GM12878 (cell line): ENCODE data around the gene DCAF15. TPM values are rescaled to one million over a fixed set of nuclear protein-coding genes. Genes with fewer than 3 reads are reported as not detected.

ENCODE experiments used
- ATAC-seq: fragments of 200-7000 bp; cut with Tn5 transposase; 3 replicates; pipeline ENCODE4 v1.9.1; 2020; ENCODE audit warnings: mild to moderate bottlenecking, moderate library complexity
- BruUV-seq: library from RNA; stranded (reverse); fragments of 400-500 nt; replicated peaks from 2 replicates; lab custom pipeline; 2021; lab: Mats Ljungman, UMichigan
- CTCF ChIA-PET: fragments of 300-600 bp; sonication (Branson Sonifier 250); formaldehyde crosslinking; extraction: SDS; loops from one replicate; lab custom pipeline; 2021; ENCODE audit warnings: inconsistent platforms; lab: Yijun Ruan, JAX
- POLR2A ChIA-PET: fragments of 350-600 bp; formaldehyde crosslinking; extraction: SDS; loops from one replicate; lab custom pipeline; 2021; ENCODE audit warnings: inconsistent platforms; lab: Charles Lee
- RAD21 ChIA-PET: fragments of 300-600 bp; sonication (Branson Sonifier 250); formaldehyde crosslinking; loops from one replicate; lab custom pipeline; 2023; ENCODE audit warnings: antibody characterized with exemption; ENCODE audit not compliant: unreplicated experiment; lab: Charles Lee
- SMC1A ChIA-PET: fragments of 300-600 bp; sonication (Branson Sonifier 250); formaldehyde crosslinking; loops from one replicate; lab custom pipeline; 2023; ENCODE audit not compliant: unreplicated experiment, uncharacterized antibody; lab: Charles Lee
- DNase-seq: peaks from one replicate; pipeline ENCODE4 v3.0.0-alpha.2; 2011; ENCODE audit warnings: low read depth, low spot score
- FAIRE-seq: peaks from 3 replicates; lab custom pipeline; 2011; peaks lifted over from hg19 to GRCh38; lab: Jason Lieb, UNC
- H2AFZ ChIP-seq: 2 replicates; pipeline ENCODE4 v1.6.0; 2011; ENCODE audit warnings: low read depth, low read length, control low read depth; ENCODE audit not compliant: control insufficient read depth
- H3K27ac ChIP-seq: 2 replicates; pipeline ENCODE4 v1.5.1; 2011; ENCODE audit warnings: control low read depth; ENCODE audit not compliant: control insufficient read depth, insufficient read depth
- H3K27me3 ChIP-seq, 2 experiments: replicated peaks in 1 of 2; 2 replicates each; pipeline versions ENCODE4 v1.6.0 to v1.6.1; 2011; ENCODE audit warnings: low read length in 1 of 2; ENCODE audit not compliant: control insufficient read depth in 2 of 2, insufficient read depth in 2 of 2
- H3K36me3 ChIP-seq, 2 experiments: 2 replicates each; pipeline ENCODE4 v1.5.1; 2011; ENCODE audit warnings: low read length in 1 of 2; ENCODE audit not compliant: control insufficient read depth in 2 of 2, insufficient read depth in 2 of 2
- H3K4me1 ChIP-seq: 2 replicates; pipeline ENCODE4 v1.6.1; 2011; ENCODE audit warnings: mild to moderate bottlenecking, low read length, moderate library complexity, mixed read lengths; ENCODE audit not compliant: control insufficient read depth, insufficient read depth
- H3K4me2 ChIP-seq: 2 replicates; pipeline ENCODE4 v1.6.0; 2011; ENCODE audit warnings: control low read depth; ENCODE audit not compliant: control insufficient read depth, insufficient read depth
- H3K4me3 ChIP-seq: fragments of 200-600 bp; sonication (generic); 2 replicates; pipeline ENCODE4 v1.5.1; 2016
- H3K79me2 ChIP-seq: 2 replicates; pipeline ENCODE4 v1.6.0; 2011; ENCODE audit warnings: low read length; ENCODE audit not compliant: control insufficient read depth, insufficient read depth
- H3K9ac ChIP-seq: 2 replicates; pipeline ENCODE4 v1.8.0; 2011; ENCODE audit warnings: low read length, control low read depth, mixed read lengths; ENCODE audit not compliant: control insufficient read depth, insufficient read depth
- H3K9me3 ChIP-seq: replicated peaks from 3 replicates; pipeline ENCODE4 v1.5.1; 2011; ENCODE audit warnings: mild to moderate bottlenecking, low read length; ENCODE audit not compliant: control insufficient read depth, insufficient read depth
- H4K20me1 ChIP-seq: 2 replicates; pipeline ENCODE4 v1.6.0; 2011; ENCODE audit not compliant: control insufficient read depth, insufficient read depth
- ATF3 ChIP-seq: IDR thresholded peaks from 2 replicates; pipeline ENCODE4 v1.6.1; 2011; ENCODE audit warnings: low read depth, mild to moderate bottlenecking, low read length, moderate library complexity, borderline replicate concordance; ENCODE audit errors: extremely low read depth
- CBX3 ChIP-seq: fragments of 200-600 bp; sonication (generic); IDR thresholded peaks from 2 replicates; pipeline ENCODE4 v1.6.1; 2016; ENCODE audit warnings: low read depth, borderline replicate concordance
- ETV6 ChIP-seq, 2 experiments: fragments of 450-650 bp in 1 of 2; IDR thresholded peaks in 1 of 2; conservative IDR thresholded peaks in 1 of 2; 2 replicates each; pipeline ENCODE4 v1.6.1; 2014; ENCODE audit warnings: antibody characterized with exemption in 1 of 2, borderline replicate concordance in 1 of 2, low read depth in 1 of 2, mild to moderate bottlenecking in 1 of 2, moderate library complexity in 1 of 2
- MEF2B ChIP-seq: fragments of 450-650 bp; IDR thresholded peaks from 2 replicates; pipeline ENCODE4 v1.6.1; 2018; ENCODE audit warnings: mild to moderate bottlenecking, moderate library complexity; ENCODE audit not compliant: partially characterized antibody, poor library complexity, severe bottlenecking
- NBN ChIP-seq: fragments of 450-650 bp; IDR thresholded peaks from 2 replicates; pipeline ENCODE4 v1.6.1; 2016
- NR2C2 ChIP-seq: IDR thresholded peaks from 2 replicates; pipeline ENCODE4 v1.6.1; 2011; ENCODE audit warnings: borderline replicate concordance, low read depth; ENCODE audit not compliant: control insufficient read depth, insufficient read length
- POU2F2 ChIP-seq: IDR thresholded peaks from 3 replicates; pipeline ENCODE4 v1.6.1; 2011; ENCODE audit warnings: low read depth, mild to moderate bottlenecking, low read length, borderline replicate concordance
- RB1 ChIP-seq: fragments of 450-650 bp; formaldehyde crosslinking; IDR thresholded peaks from 2 replicates; pipeline ENCODE4 v1.6.1; 2017; ENCODE audit warnings: mild to moderate bottlenecking, borderline replicate concordance
- TAF1 ChIP-seq: IDR thresholded peaks from 2 replicates; pipeline ENCODE4 v1.6.1; 2011; ENCODE audit warnings: mild to moderate bottlenecking, low read depth, low read length, borderline replicate concordance
- YY1 ChIP-seq: IDR thresholded peaks from 2 replicates; pipeline ENCODE4 v1.6.1; 2011; ENCODE audit warnings: low read depth, mild to moderate bottlenecking, low read length
- ZNF274 ChIP-seq: IDR thresholded peaks from one replicate; pipeline ENCODE4 v1.8.0; 2011; ENCODE audit not compliant: insufficient read length, insufficient read depth
- WGBS: methylation state at CpG from one replicate; pipeline ENCODE4 v1.1.6; 2016; ENCODE audit warnings: low lambda C conversion rate; ENCODE audit not compliant: insufficient replicate concordance, insufficient coverage; ENCODE audit errors: missing lambda C conversion rate; 5-methylcytosine and 5-hydroxymethylcytosine counted together
- in situ Hi-C: fragments of 300-500 bp; cut with MboI; formaldehyde crosslinking; loops from 9 replicates; pipeline ENCODE4 v1.14.3; 2018; ENCODE audit warnings: mixed read lengths
- intact Hi-C: fragments of 100-400 bp; cut with micrococcal nuclease; formaldehyde crosslinking; loops from one replicate; pipeline ENCODE4 v1.14.2; 2022; ENCODE audit not compliant: unreplicated experiment
- polyA plus RNA-seq, 11 experiments: library from polyadenylated mRNA; depleted of rRNA in 4 of 11; unstranded in 6 of 11; stranded (reverse) in 5 of 11; fragments of >200 nt; fragmentation: Nextera tagmentation in 4 of 11; fragmentation: Illumina TruSeq in 1 of 11; extraction: Ambion mirVana in 4 of 11; extraction: Trizol in 1 of 11; gene quantifications; 1 replicate in 1 of 11; 2 replicates in 10 of 11; pipeline versions ENCODE4 v1.2.1 to v1.2.3, GENCODE V29; 2011 to 2016; ENCODE audit warnings: inconsistent platforms in 2 of 11, missing spikeins in 2 of 11, low read depth in 1 of 11
- total RNA-seq, 4 experiments: library from RNA; depleted of rRNA in 3 of 4; stranded (reverse); fragments of >200 nt in 3 of 4; fragmentation: Illumina TruSeq in 1 of 4; extraction: Trizol in 1 of 4; gene quantifications; 2 replicates each; pipeline versions ENCODE4 v1.2.1 to v1.2.3, GENCODE V29; 2013 to 2021
- TF ChIP-seq, protein P1 (sequence below): fragments of 450-650 bp; IDR thresholded peaks from 2 replicates; pipeline ENCODE4 v1.6.1; 2016; ENCODE audit warnings: mild to moderate bottlenecking, moderate library complexity, borderline replicate concordance
- TF ChIP-seq, protein P2 (sequence below): fragments of 450-650 bp; conservative IDR thresholded peaks from 2 replicates; pipeline ENCODE4 v1.6.1; 2017; ENCODE audit warnings: mild to moderate bottlenecking, moderate library complexity
- TF ChIP-seq, protein P3 (sequence below): IDR thresholded peaks from 2 replicates; pipeline ENCODE4 v1.6.1; 2012; ENCODE audit warnings: low read depth, low read length, improper control_type of control experiment

The DCAF15 gene
- total and polyA plus RNA-seq, 10 of the 15 experiments (the other 5 are each of a cell fraction or from before 2014, with no cell fraction given): 0.16 to 63.4 (median 26.6) TPM

DNA sequence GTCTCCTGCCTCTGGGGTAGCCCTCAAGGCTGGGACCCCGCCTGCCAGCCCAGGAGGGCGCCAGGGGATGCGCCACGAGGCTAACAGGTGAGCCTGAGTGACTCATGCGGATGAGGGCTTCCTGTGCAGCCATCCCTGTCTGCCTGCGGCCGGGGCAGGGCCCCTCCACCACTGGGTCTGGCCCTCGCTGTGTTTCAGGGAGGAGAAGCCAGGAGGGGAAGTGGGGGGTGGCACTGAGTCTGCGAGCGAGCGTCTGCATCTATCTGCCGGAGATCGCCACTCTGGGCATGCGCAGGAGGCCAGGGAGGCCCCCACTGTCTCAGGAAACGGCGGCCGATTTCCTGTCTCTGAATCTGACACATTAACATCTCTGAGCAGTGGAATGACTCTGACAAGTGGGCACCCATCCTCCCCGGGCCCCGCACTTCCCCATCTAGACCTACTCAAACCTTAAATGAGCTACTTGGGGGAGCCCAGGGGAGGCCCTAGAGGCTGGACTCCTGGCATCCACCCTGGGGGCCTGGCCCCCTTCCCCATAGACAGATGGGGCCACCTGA, 34.1 kb downstream of the DCAF15 start:
- Histone ChIP-seq H3K79me2 (no peaks in the 10 kb centered on the region), H3K9ac (peak overlapping the region; percentile 76), H3K4me3 (peak overlapping the region; percentile 49; the same call in 1 of the 2 replicates), H3K4me1 (peaks cover 27% of the 10 kb centered on the region), H3K36me3 (no peaks in the 10 kb centered on the region; a peak in 2 of 4 replicates), H3K9me3 (no peaks in the 10 kb centered on the region), H4K20me1 (no peaks in the 10 kb centered on the region), H3K27ac (peak overlapping the region; percentile 94), H3K27me3 (no peaks in the 10 kb centered on the region), H3K4me2 (peak overlapping the region; percentile 87), H2AFZ (peak overlapping the region; percentile 63)
- SMC1A ChIA-PET: interaction anchor here (0.5 to 3.6 kb wide), 8 partner anchors 14 to 91 kb away, joined by 3 to 18 read pairs (median 4); partner anchors contain the start of genes IL27RA and RLN3
- POLR2A ChIA-PET: interaction anchor here (1.0 to 6.5 kb wide), 6 partner anchors 12 to 73 kb away, joined by 3 to 49 read pairs (median 6); partner anchors contain the start of genes IL27RA and RFX1
- intact Hi-C loops: loop anchor here (2.0 to 10.0 kb wide), 3 partner anchors 18 to 48 kb away; partner anchors contain the start of genes DCAF15 and IL27RA
- BruUV-seq: no TSS peak
- DNase-seq (peak; percentile 93), FAIRE-seq (peak; percentile 92), ATAC-seq (peak; percentile 97)
- in situ Hi-C loops: no loop called here
- under 1% methylated on average over 19 of the region's 19 CpGs for WGBS
- CTCF ChIA-PET: interaction anchor here (0.8 to 2.7 kb wide), 6 partner anchors 13 to 129 kb away, joined by 3 to 13 read pairs (median 6); partner anchors contain the start of gene IL27RA
- RAD21 ChIA-PET: interaction anchor here (0.6 to 4.2 kb wide), 6 partner anchors 10 to 56 kb away, joined by 3 to 35 read pairs (median 4); partner anchors contain the start of genes DCAF15, IL27RA and RFX1
- peak; percentile 49 for TF ChIP-seq YY1
- peak in 1 of 2 experiments; percentile 91; a peak in 2 of 4 replicates for TF ChIP-seq ETV6 (conservative IDR thresholded peaks at IDR 0.05 in 1 of 2, IDR thresholded peaks at IDR 0.05 in 1 of 2; ENCODE audit: borderline replicate concordance in 1 of 2, low read depth in 1 of 2)
- TF ChIP-seq NR2C2: no peak
- TF ChIP-seq TAF1: peak; percentile 75; the same call in 1 of the 2 replicates
- no peak for TF ChIP-seq ZNF274
- TF ChIP-seq ATF3: 0 out of 2 replicates have a peak, but pooled peaks have one; percentile 20
- TF ChIP-seq, protein P1, sequence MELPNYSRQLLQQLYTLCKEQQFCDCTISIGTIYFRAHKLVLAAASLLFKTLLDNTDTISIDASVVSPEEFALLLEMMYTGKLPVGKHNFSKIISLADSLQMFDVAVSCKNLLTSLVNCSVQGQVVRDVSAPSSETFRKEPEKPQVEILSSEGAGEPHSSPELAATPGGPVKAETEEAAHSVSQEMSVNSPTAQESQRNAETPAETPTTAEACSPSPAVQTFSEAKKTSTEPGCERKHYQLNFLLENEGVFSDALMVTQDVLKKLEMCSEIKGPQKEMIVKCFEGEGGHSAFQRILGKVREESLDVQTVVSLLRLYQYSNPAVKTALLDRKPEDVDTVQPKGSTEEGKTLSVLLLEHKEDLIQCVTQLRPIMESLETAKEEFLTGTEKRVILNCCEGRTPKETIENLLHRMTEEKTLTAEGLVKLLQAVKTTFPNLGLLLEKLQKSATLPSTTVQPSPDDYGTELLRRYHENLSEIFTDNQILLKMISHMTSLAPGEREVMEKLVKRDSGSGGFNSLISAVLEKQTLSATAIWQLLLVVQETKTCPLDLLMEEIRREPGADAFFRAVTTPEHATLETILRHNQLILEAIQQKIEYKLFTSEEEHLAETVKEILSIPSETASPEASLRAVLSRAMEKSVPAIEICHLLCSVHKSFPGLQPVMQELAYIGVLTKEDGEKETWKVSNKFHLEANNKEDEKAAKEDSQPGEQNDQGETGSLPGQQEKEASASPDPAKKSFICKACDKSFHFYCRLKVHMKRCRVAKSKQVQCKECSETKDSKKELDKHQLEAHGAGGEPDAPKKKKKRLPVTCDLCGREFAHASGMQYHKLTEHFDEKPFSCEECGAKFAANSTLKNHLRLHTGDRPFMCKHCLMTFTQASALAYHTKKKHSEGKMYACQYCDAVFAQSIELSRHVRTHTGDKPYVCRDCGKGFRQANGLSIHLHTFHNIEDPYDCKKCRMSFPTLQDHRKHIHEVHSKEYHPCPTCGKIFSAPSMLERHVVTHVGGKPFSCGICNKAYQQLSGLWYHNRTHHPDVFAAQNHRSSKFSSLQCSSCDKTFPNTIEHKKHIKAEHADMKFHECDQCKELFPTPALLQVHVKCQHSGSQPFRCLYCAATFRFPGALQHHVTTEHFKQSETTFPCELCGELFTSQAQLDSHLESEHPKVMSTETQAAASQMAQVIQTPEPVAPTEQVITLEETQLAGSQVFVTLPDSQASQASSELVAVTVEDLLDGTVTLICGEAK: peak; percentile 11; the same call in 1 of the 2 replicates
- TF ChIP-seq, protein P2, sequence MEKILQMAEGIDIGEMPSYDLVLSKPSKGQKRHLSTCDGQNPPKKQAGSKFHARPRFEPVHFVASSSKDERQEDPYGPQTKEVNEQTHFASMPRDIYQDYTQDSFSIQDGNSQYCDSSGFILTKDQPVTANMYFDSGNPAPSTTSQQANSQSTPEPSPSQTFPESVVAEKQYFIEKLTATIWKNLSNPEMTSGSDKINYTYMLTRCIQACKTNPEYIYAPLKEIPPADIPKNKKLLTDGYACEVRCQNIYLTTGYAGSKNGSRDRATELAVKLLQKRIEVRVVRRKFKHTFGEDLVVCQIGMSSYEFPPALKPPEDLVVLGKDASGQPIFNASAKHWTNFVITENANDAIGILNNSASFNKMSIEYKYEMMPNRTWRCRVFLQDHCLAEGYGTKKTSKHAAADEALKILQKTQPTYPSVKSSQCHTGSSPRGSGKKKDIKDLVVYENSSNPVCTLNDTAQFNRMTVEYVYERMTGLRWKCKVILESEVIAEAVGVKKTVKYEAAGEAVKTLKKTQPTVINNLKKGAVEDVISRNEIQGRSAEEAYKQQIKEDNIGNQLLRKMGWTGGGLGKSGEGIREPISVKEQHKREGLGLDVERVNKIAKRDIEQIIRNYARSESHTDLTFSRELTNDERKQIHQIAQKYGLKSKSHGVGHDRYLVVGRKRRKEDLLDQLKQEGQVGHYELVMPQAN: no peak
- peak; percentile 79 for TF ChIP-seq NBN
- TF ChIP-seq CBX3: no peak
- peak; percentile 47 for TF ChIP-seq MEF2B
- TF ChIP-seq, protein P3, sequence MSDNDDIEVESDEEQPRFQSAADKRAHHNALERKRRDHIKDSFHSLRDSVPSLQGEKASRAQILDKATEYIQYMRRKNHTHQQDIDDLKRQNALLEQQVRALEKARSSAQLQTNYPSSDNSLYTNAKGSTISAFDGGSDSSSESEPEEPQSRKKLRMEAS: peak; percentile 57; the same call in 1 of the 2 replicates
- peak; percentile 85; the same call in 2 of the 3 replicates for TF ChIP-seq POU2F2
- no peak for TF ChIP-seq RB1
